Gastroesophageal sphincter (tissue), 2 donors: ENCODE data around the gene ABCA9.
"Not testable (repeated sequence)": the region's sequence is repeated elsewhere in the genome, so short reads cannot be mapped to it uniquely, and the experiment has no call there.

Experiments
- EP300 ChIP-seq: sonication (generic); formaldehyde crosslinking; IDR thresholded peaks from one replicate; pipeline ENCODE4 v1.6.1; 2017; ENCODE audit warnings: antibody characterized with exemption, mild to moderate bottlenecking
- POLR2A ChIP-seq, 2 donors: fragments of 450-650 bp; IDR thresholded peaks; one replicate each; pipeline ENCODE4 v1.6.1; 2017; ENCODE audit warnings: antibody characterized with exemption in 2 of 2, mild to moderate bottlenecking in 2 of 2, moderate library complexity in 1 of 2
- POLR2AphosphoS5 ChIP-seq: sonication (generic); formaldehyde crosslinking; IDR thresholded peaks from one replicate; pipeline ENCODE4 v1.6.1; 2017; ENCODE audit warnings: antibody characterized with exemption

GRCh38 chr17:68959117-68959516 lies 101.6 kb downstream of the ABCA9 start:
- TF ChIP-seq POLR2A (IDR thresholded peaks at IDR 0.05); EP300; POLR2AphosphoS5: not testable (repeated sequence)
